ENCODE results near the gene SHCBP1. TPM values are rescaled to one million over a fixed set of nuclear protein-coding genes. Genes with fewer than 3 reads are reported as not detected.

The SHCBP1 gene
- total and polyA plus RNA-seq, 2 of the 13 experiments (the other 11 are each of a cell fraction or from before 2014, with no cell fraction given): 15.7 to 33.0 TPM

GRCh38 chr16:46555951-46556350, 65.2 kb downstream of the SHCBP1 start:
- no TSS peak for BruUV-seq (replicated peaks)
- in situ Hi-C loops (cut with HindIII; ENCODE audit: extremely low pct_ligation_motif_present, low pct_unique_long_range_greater_than_20kb): no loop called here

More at GRCh38 chr16:46555951-46556350, 65.2 kb downstream of the SHCBP1 start:
- FAIRE-seq (no peak), DNase-seq (ENCODE audit: low spot score) (no peak), ATAC-seq (no peak)
- Histone ChIP-seq H3K4me2 (ENCODE audit: low read depth, low read length) (no peak overlapping the region), H3K9me3 (ENCODE audit: low read length) (no peaks in the 10 kb centered on the region), H3K27me3 (ENCODE audit: control insufficient read depth in 1 of 2, insufficient read depth in 2 of 2, low read length in 2 of 2) (peaks cover 0 to 3% of the 10 kb centered on the region in 2 experiments; a peak in 2 of 5 replicates), H3K36me3 (replicated peaks in 1 of 2; ENCODE audit: control insufficient read depth in 1 of 2, insufficient read depth in 2 of 2, low read length in 2 of 2) (no peaks in the 10 kb centered on the region), H3K27ac (ENCODE audit: extremely low read length, insufficient read depth, low read length) (no peak overlapping the region), H3K4me3 (replicated peaks in 1 of 3; ENCODE audit: insufficient read depth in 1 of 3, low read depth in 2 of 3, low read length in 3 of 3) (no peak overlapping the region), H3K79me2 (ENCODE audit: insufficient read depth, low read length) (no peaks in the 10 kb centered on the region), H4K20me1 (ENCODE audit: insufficient read depth, low read length) (no peaks in the 10 kb centered on the region), H3K9ac (ENCODE audit: insufficient read depth, low read depth, low read length) (no peak overlapping the region), H2AFZ (ENCODE audit: low read length) (no peak overlapping the region), H3K4me1 (ENCODE audit: insufficient read depth, low read length) (peaks cover 12% of the 10 kb centered on the region; the same call in 1 of the 2 replicates)
- WGBS (ENCODE audit: low lambda C conversion rate): 1% methylated on average over 3 of the region's 3 CpGs
- TF ChIP-seq, protein P1, sequence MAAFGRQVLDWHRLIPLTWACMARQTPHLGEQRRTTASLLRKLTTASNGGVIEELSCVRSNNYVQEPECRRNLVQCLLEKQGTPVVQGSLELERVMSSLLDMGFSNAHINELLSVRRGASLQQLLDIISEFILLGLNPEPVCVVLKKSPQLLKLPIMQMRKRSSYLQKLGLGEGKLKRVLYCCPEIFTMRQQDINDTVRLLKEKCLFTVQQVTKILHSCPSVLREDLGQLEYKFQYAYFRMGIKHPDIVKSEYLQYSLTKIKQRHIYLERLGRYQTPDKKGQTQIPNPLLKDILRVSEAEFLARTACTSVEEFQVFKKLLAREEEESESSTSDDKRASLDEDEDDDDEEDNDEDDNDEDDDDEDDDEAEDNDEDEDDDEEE (CRISPR knock-in tag; IDR thresholded peaks at IDR 0.05): no peak
- TF ChIP-seq RARA (CRISPR knock-in tag; IDR thresholded peaks at IDR 0.05): no peak
- TF ChIP-seq ZFP41 (CRISPR knock-in tag; IDR thresholded peaks at IDR 0.05; ENCODE audit: borderline replicate concordance): no peak
- TF ChIP-seq SOX6 (IDR thresholded peaks at IDR 0.05): no peak
- no peak for TF ChIP-seq SOX6 (CRISPR knock-in tag; IDR thresholded peaks at IDR 0.05)
- TF ChIP-seq ESRRA (CRISPR knock-in tag; IDR thresholded peaks at IDR 0.05; ENCODE audit: low read depth): no peak
- TF ChIP-seq ZBTB1 (CRISPR knock-in tag; IDR thresholded peaks at IDR 0.05; ENCODE audit: borderline replicate concordance): no peak
- no peak for TF ChIP-seq MIXL1 (CRISPR knock-in tag; IDR thresholded peaks at IDR 0.05)
- no peak for TF ChIP-seq SMAD9 (CRISPR knock-in tag; IDR thresholded peaks at IDR 0.05)
- TF ChIP-seq, protein P2, sequence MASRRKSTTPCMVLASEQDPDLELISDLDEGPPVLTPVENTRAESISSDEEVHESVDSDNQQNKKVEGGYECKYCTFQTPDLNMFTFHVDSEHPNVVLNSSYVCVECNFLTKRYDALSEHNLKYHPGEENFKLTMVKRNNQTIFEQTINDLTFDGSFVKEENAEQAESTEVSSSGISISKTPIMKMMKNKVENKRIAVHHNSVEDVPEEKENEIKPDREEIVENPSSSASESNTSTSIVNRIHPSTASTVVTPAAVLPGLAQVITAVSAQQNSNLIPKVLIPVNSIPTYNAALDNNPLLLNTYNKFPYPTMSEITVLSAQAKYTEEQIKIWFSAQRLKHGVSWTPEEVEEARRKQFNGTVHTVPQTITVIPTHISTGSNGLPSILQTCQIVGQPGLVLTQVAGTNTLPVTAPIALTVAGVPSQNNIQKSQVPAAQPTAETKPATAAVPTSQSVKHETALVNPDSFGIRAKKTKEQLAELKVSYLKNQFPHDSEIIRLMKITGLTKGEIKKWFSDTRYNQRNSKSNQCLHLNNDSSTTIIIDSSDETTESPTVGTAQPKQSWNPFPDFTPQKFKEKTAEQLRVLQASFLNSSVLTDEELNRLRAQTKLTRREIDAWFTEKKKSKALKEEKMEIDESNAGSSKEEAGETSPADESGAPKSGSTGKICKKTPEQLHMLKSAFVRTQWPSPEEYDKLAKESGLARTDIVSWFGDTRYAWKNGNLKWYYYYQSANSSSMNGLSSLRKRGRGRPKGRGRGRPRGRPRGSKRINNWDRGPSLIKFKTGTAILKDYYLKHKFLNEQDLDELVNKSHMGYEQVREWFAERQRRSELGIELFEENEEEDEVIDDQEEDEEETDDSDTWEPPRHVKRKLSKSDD (CRISPR knock-in tag; IDR thresholded peaks at IDR 0.05; ENCODE audit: low read depth): no peak
- no peak for TF ChIP-seq ZNF234 (CRISPR knock-in tag; conservative IDR thresholded peaks at IDR 0.05)
- no peak for TF ChIP-seq PRDM4 (CRISPR knock-in tag; IDR thresholded peaks at IDR 0.05; ENCODE audit: borderline replicate concordance)
- TF ChIP-seq, protein P3, sequence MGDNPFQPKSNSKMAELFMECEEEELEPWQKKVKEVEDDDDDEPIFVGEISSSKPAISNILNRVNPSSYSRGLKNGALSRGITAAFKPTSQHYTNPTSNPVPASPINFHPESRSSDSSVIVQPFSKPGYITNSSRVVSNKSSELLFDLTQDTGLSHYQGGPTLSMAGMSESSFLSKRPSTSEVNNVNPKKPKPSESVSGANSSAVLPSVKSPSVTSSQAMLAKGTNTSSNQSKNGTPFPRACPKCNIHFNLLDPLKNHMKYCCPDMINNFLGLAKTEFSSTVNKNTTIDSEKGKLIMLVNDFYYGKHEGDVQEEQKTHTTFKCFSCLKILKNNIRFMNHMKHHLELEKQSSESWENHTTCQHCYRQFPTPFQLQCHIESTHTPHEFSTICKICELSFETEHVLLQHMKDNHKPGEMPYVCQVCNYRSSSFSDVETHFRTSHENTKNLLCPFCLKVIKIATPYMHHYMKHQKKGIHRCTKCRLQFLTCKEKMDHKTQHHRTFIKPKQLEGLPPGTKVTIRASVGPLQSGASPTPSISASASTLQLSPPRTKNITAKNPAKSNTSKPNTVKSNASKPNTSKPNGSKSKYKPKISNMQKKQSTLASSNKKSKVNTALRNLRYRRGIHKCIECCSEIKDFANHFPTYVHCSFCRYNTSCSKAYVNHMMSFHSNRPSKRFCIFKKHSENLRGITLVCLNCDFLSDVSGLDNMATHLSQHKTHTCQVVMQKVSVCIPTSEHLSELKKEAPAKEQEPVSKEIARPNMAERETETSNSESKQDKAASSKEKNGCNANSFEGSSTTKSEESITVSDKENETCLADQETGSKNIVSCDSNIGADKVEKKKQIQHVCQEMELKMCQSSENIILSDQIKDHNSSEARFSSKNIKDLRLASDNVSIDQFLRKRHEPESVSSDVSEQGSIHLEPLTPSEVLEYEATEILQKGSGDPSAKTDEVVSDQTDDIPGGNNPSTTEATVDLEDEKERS (CRISPR knock-in tag; IDR thresholded peaks at IDR 0.05): no peak
- POLR2A ChIA-PET: no interaction called here
- CTCF ChIA-PET (ENCODE audit: low intra/inter-chr PET ratio, low total read pairs): interaction anchor here (2.7 kb wide), 1 partner anchor 51 kb away, joined by 24 read pairs; no protein-coding TSS in a partner anchor
- intact Hi-C loops (cut with micrococcal nuclease; ENCODE audit: unreplicated experiment): no loop called here

Data from HepG2 (cell line).